Adipocyte (in vitro differentiated cells): Measurements from ENCODE around the gene ST6GALNAC2.
"Not testable (repeated sequence)": the region's sequence is repeated elsewhere in the genome, so short reads cannot be mapped to it uniquely, and the experiment has no call there.

Experiments used
- DNase-seq: peaks from one replicate; pipeline ENCODE4 v3.0.0-alpha.2; 2015; ENCODE audit warnings: low read depth
- H3K27me3 ChIP-seq: replicated peaks from 2 replicates; pipeline ENCODE4 v1.7.0; 2013; ENCODE audit warnings: mild to moderate bottlenecking, low read length, moderate library complexity; ENCODE audit not compliant: control insufficient read depth, insufficient read depth
- H3K36me3 ChIP-seq: 2 replicates; pipeline ENCODE4 v1.7.0; 2013; ENCODE audit warnings: low read length, mild to moderate bottlenecking, moderate library complexity; ENCODE audit not compliant: control insufficient read depth, insufficient read depth, severe bottlenecking
- H3K4me1 ChIP-seq: 2 replicates; pipeline ENCODE4 v1.7.0; 2013; ENCODE audit warnings: mild to moderate bottlenecking, low read length, moderate library complexity; ENCODE audit not compliant: control insufficient read depth, insufficient read depth
- H3K4me3 ChIP-seq: 2 replicates; pipeline ENCODE4 v1.7.0; 2013; ENCODE audit warnings: mild to moderate bottlenecking, low read length, moderate library complexity
- H3K9ac ChIP-seq: 2 replicates; pipeline ENCODE4 v1.7.0; 2013; ENCODE audit warnings: mild to moderate bottlenecking, low read length, moderate library complexity
- H3K9me3 ChIP-seq: 2 replicates; pipeline ENCODE4 v1.7.0; 2013; ENCODE audit warnings: mild to moderate bottlenecking, low read length, moderate library complexity; ENCODE audit not compliant: control insufficient read depth

ST6GALNAC2 gene

DNA sequence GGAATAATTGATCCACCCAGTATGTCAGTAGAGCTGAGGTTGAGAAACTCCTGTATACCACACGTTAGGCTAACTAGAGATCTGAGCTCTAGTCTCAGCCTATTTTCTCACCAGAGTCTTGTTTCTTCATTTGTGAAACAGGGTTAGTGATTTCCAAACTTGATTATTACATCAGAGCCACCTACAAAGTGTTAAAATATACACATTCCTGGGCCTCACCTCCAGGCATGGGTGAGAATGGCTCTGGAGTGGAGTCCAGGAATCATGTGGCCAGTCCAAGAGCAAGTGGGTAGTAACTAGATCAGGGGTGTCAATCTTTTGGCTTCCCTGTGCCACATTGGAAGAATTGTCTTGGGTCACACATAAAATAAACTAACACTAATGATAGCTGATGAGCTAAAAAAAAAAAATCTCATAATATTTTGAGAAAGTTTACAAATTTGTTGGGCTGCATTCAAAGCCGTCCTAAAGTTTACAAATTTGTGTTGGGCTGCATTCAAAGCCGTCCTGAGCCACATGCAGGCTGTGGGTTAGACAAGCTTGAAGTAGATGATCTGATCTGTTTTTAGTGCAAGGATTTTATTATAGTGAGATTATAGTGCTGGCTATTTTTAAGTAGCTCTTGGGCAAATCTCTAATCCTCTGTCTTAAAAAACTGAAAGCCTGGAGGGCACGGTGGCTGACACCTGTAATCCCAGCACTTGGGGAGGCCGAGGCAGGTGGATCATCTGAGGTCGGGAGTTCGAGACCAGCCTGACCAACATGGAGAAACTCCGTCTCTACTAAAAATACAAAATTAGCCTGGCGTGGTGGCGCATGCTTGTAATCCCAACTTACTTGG is 25.4 kb downstream of the ST6GALNAC2 start:
- Histone ChIP-seq H3K36me3 (peaks cover 45% of the 10 kb centered on the region), H3K9ac (peak overlapping the region; percentile 100), H3K4me1 (peaks cover 50% of the 10 kb centered on the region), H3K4me3 (peak overlapping the region; percentile 100), H3K27me3 (no peaks in the 10 kb centered on the region), H3K9me3 (no peaks in the 10 kb centered on the region)
- DNase-seq: no peak

DNA sequence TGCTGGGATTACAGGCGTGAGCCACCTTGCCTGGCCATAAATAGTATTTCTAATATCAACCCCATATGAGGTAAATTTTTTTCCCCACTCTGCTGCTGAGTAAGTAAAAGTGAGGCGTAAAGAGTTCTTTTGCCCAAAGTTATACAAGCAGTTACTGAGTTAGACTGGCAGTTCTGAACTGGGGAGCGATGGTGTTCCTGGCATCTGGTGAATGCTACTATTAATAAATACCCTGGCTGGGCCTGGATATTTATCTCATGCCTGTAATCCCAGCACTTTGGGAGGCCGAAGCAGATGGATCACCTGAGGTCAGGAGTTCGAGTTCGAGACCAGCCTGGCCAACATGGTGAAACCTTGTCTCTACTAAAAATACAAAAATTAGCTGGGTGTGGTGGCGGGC is 26.2 kb downstream of the ST6GALNAC2 start:
- Histone ChIP-seq H3K4me1 (peaks cover 47% of the 10 kb centered on the region), H3K4me3 (peak overlapping the region; percentile 100), H3K36me3 (peaks cover 37% of the 10 kb centered on the region), H3K9ac (peak overlapping the region; percentile 100)
- H3K27me3 ChIP-seq, H3K9me3 ChIP-seq, DNase-seq: not testable (repeated sequence)

DNA sequence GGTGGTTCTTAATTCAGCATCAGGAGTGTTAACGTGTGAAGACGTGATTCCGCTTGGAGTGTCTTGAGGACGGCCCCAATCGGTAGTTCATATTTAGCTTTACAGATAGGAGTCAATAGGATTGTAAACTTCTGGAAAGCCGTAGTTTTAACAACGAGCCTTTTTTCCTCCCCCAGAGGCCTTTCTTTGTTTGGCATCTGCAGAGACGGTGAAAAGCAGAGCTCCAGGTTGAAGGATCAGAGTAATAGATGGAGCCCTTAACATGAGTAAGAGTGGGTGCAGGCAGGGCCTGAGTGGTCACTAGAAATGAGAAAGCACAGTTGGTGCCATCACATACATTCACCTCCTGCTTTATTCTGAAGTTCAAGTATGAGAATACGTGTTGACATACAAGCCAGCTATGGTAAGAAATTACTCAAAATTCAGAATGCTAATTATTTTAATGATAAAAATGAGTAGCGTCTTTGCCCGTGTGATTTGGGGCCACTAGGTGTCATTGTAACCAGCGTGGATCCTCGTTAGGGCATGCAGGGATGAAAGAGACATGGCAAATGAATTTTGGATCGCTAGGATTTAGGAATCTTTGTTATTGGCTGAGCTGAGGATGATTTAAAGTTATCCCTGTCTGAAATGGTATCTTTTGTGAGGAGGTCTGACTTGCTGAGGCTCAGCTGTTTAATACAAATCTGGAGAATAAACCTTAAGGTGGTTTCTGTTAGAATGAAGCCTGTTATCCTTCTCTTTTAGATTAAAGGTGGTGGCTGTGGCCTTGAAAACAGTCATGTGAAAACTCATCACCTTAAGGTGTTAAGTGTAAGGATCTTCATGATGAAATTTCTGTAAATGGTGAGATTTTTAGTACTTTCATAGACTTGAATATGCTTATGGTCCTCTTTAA is 27.2 kb downstream of the ST6GALNAC2 start:
- H3K4me3 ChIP-seq: peak overlapping the region; percentile 100
- no peaks in the 10 kb centered on the region for H3K9me3 ChIP-seq
- peaks cover 49% of the 10 kb centered on the region for H3K4me1 ChIP-seq
- H3K9ac ChIP-seq: peak overlapping the region; percentile 100
- H3K36me3 ChIP-seq: peaks cover 31% of the 10 kb centered on the region
- peak; percentile 64 for DNase-seq
- no peaks in the 10 kb centered on the region for H3K27me3 ChIP-seq

DNA sequence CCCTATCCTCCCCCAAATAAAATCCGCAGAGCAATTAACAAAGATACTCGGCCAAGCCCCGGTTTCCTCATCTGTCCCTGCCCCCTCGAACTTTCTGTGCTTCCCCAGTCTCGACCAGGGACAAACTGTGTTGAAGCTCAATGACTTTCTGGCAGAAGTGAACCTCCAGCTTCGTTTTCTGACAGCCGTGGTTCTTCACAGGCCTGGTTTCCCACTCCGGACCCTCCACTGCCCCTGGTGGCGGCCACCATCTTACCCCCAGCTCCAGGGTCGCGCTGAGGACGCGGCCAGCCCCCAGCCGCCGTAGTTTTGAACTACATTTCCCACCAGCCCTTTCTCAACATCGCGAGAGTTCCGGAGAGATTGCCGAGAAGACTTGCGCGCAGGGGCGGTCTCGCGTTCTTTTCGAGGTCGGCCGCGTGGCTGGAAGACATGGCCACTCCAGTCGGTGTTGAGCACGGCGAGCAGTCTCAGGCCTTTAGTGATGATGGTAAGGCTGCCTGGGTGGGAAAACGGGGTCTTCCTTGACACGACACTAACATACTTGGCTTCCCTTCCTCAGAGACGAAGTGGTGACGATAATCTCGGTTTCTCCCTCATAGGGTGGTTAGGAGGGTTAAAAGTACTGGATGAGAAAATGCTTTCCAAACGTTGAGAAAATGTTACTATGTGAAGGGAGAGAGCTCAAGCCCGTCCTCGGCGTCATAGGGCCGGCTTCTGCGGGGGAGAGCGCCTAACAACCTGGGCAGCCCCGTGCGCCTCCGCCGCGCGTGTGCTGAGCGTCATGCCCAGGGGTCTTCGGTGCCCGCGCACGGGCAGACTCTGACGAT is 28.1 kb downstream of the ST6GALNAC2 start:
- Histone ChIP-seq H3K9ac (peak overlapping the region; percentile 100), H3K27me3 (no peaks in the 10 kb centered on the region), H3K9me3 (no peaks in the 10 kb centered on the region), H3K4me3 (peak overlapping the region; percentile 100), H3K36me3 (peaks cover 23% of the 10 kb centered on the region), H3K4me1 (peaks cover 51% of the 10 kb centered on the region)
- peak; percentile 99 for DNase-seq

DNA sequence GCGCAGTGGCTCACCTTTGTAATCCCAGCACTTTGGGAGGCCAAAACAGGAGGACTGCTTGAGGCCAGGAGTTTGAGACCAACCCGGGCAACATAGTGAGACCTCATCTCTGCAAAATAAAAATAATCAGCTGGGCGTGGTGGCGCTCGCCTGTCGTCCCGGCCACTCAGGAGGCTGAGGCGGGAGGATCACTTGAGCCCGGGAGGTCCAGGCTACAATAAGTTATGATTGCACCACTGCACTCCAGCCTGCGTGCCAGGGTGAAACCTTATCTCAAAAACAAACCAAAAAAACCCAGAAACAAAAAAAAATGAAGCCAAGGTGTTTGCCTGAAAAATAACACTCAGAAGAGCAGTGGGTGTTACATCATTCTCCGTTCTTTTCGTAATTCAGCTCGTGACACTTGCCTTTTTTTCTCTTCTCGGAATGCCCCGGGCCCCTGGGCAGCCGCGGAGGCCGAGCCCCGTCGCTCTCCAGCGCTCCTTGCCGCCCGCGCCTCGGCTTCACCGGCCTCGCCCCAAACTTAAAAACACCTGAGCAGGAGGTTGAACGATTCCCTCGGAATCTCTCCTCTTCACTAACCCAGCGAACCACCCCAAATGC is 28.8 kb downstream of the ST6GALNAC2 start:
- Histone ChIP-seq H3K4me3 (peak overlapping the region; percentile 100), H3K27me3 (no peaks in the 10 kb centered on the region)
- peak; percentile 55 for DNase-seq

DNA sequence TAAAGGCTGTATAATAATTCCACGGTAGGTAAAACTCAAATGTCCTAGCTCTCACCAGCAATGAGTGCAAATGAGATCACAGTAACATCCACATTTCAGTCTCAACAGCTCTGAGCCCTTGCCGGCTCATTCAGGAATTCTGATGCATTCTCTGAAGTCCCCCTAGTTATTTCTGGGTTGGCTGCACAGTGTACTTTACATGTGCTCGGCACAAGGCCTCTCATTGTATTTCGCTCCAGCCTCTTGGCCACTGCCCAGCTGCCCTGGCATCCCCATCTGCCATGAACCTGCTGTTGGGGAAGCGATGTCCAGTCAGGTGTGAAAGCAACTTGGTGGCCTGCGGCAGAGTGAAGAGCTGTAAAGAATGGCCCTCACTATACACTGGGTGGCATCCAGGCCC is 31.5 kb downstream of the ST6GALNAC2 start:
- no peaks in the 10 kb centered on the region for H3K27me3 ChIP-seq
- H3K4me3 ChIP-seq: no peak overlapping the region
- H3K9me3 ChIP-seq: no peaks in the 10 kb centered on the region
- H3K4me1 ChIP-seq: peaks cover 38% of the 10 kb centered on the region
- H3K36me3 ChIP-seq: no peaks in the 10 kb centered on the region
- no peak overlapping the region for H3K9ac ChIP-seq
- no peak for DNase-seq

More for the DNA sequence above, 28.8 kb downstream of the ST6GALNAC2 start:
- Histone ChIP-seq H3K9ac (peak overlapping the region; percentile 100), H3K9me3 (no peaks in the 10 kb centered on the region), H3K36me3 (peaks cover 20% of the 10 kb centered on the region), H3K4me1 (peaks cover 45% of the 10 kb centered on the region)

DNA sequence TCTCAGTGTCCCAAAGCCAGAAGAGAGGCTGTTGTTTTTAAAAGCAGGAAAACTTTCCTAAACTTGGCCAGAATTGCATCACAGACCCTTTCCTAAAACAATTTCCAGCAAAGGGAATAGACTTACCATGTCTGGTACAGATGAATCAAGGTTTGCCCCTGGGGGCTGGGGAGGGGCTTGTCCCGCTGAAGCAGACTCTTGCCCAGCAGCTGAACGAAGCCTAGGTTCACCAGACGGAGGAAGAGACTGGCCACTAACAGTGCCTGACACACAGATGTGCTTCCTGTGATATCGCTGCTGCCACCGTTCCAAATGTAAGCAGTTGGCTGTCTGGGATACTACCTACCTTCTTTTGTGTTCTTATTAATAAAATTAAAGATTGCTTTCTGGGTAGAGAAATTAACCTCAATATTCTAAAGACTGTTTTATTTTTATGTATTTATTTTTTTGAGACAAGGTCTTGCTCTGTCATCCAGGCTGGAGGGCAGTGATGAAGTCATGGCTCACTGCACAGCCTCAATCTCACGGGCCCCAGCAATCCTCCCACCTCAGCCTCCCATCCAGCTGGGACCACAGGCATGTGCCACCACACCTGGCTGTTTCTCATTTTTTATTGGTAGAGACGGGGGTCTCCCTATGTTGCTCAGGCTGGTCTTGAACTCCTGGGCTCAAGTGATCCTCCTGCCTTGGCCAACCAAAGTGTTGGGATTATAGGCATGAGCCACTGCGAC is 32.3 kb downstream of the ST6GALNAC2 start:
- peaks cover 40% of the 10 kb centered on the region for H3K4me1 ChIP-seq
- no peak for DNase-seq
- no peak overlapping the region for H3K9ac ChIP-seq
- no peak overlapping the region for H3K4me3 ChIP-seq
- H3K27me3 ChIP-seq: no peaks in the 10 kb centered on the region
- H3K36me3 ChIP-seq: no peaks in the 10 kb centered on the region
- no peaks in the 10 kb centered on the region for H3K9me3 ChIP-seq

DNA sequence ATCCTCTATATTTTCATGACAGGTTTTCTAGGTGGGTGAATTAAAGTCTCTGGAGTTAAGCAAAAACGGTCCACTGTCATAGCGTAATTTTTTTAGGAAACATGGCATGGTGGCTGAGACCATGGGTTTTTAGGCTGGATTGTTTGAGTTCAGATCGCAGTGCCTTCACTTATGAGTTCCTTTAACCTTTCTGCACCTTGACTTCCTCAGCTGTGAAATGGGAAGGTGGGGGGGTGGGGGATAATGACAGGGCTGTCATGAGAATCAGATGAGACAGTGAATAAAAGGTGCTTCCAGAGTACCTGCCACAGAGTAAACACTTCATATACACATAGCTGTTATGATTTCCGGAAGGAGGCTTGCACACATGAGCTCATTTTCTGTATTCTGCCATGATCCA is 34.0 kb downstream of the ST6GALNAC2 start:
- H3K4me3 ChIP-seq: no peak overlapping the region
- no peaks in the 10 kb centered on the region for H3K36me3 ChIP-seq
- H3K27me3 ChIP-seq: no peaks in the 10 kb centered on the region
- H3K9ac ChIP-seq: peak overlapping the region; percentile 46
- H3K4me1 ChIP-seq: peaks cover 54% of the 10 kb centered on the region
- H3K9me3 ChIP-seq: no peaks in the 10 kb centered on the region
- DNase-seq: no peak

DNA sequence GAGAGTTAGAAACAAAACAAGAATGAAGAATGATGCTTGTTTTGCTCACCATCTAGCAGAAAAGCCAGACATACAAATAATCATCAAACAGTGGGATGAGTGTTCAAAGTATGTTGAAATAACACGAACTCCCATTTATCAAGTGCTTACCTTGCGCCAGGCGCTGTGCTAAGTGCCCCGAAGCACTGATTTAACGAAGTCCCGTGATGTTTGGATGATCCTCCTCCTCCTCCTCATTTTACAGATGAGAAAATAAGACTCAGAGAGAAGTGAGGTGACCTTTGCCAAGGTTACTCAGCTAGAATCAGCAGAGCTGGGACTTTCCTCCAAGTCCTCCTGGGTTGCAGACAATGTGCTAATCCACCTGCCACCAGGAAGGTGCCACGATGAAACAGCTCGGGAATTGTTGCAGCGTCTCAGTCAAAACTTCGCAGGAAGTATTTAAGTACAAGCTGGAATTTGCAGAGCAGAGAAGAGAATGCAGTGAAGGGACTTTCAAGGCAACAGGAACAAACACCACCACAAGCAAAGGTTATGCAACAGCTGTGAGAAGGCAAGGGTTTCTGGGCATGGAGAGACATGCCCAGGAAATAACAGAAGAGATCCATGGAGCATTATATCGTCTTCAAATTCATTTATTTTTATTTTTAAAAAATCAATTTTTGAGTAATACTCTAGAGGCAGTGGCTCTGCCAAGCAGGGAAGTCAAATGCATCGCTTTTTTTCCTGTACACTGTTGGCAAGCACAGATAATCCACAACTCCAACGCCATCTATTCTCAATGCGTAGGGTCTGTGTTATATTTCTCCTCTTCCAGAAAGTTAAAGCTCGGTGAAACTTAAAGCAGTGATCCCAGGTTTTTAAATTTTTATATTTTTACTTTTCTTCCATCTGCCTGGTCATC is 34.7 kb downstream of the ST6GALNAC2 start:
- Histone ChIP-seq H3K9ac (peak overlapping the region; percentile 46), H3K4me1 (peaks cover 55% of the 10 kb centered on the region), H3K9me3 (no peaks in the 10 kb centered on the region), H3K27me3 (no peaks in the 10 kb centered on the region), H3K4me3 (peak overlapping the region; percentile 56), H3K36me3 (no peaks in the 10 kb centered on the region)
- DNase-seq: peak; percentile 79
